ENCODE results near the gene STON2. TPM values are rescaled to one million over a fixed set of nuclear protein-coding genes. Genes with fewer than 3 reads are reported as not detected.

STON2 gene
- total RNA-seq, 2 donors from 2014 or later, result 12.7 to 23.8 TPM

DNA sequence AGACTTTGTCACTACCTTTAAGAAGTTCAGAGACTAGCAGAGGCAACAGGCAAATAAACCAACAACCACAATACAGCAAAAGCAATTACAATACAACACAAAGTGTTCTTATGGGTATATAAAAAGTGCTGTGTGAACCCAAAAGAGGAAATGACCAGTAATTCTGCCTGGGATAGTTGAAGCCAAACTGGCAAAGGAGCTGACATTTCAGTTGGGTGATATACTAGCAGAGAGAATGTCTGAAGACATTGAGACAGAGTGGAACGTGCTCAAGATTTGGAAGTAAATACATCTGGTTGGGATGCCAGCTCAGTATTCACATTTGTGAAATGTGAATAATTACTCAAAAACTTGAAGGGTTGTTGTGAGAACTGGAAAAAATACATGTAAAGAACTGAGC is 98.8 kb downstream of the STON2 start:
- no peak for DNase-seq (ENCODE audit: low spot score)
- Histone ChIP-seq H3K27ac (no peak overlapping the region), H3K9me3 (no peaks in the 10 kb centered on the region), H3K36me3 (no peaks in the 10 kb centered on the region), H3K4me3 (no peak overlapping the region), H3K4me1 (replicated peaks) (no peaks in the 10 kb centered on the region), H3K27me3 (replicated peaks; ENCODE audit: insufficient read depth) (no peaks in the 10 kb centered on the region)
- WGBS, result 7% methylated on average over 1 of the region's 1 CpG
- intact Hi-C loops (cut with DNase I), result no loop called here
- TF ChIP-seq, protein P1, sequence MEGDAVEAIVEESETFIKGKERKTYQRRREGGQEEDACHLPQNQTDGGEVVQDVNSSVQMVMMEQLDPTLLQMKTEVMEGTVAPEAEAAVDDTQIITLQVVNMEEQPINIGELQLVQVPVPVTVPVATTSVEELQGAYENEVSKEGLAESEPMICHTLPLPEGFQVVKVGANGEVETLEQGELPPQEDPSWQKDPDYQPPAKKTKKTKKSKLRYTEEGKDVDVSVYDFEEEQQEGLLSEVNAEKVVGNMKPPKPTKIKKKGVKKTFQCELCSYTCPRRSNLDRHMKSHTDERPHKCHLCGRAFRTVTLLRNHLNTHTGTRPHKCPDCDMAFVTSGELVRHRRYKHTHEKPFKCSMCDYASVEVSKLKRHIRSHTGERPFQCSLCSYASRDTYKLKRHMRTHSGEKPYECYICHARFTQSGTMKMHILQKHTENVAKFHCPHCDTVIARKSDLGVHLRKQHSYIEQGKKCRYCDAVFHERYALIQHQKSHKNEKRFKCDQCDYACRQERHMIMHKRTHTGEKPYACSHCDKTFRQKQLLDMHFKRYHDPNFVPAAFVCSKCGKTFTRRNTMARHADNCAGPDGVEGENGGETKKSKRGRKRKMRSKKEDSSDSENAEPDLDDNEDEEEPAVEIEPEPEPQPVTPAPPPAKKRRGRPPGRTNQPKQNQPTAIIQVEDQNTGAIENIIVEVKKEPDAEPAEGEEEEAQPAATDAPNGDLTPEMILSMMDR (IDR thresholded peaks at IDR 0.05), result no peak
- no peak for TF ChIP-seq POLR2A (IDR thresholded peaks at IDR 0.05)
- no peak for TF ChIP-seq POLR2AphosphoS5 (IDR thresholded peaks at IDR 0.05)

DNA sequence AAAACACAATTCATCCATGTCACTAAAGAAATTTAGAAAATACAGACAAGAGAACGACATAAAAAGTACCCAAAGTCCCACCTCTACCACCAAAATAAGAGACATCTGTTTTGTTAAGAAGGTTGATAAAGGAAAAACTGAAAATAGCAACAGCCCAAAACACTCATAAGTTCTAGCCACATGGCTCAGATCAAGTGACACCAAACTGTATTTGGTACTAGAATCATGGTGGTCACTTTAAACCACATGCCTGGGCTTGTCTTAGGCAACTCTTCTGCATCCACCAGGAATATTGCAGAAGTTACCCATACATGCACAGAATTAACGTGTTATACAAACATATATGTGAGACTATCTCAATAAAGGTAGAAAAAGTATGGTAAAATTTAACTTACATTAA is 101.2 kb downstream of the STON2 start:
- Histone ChIP-seq H3K9me3 (no peaks in the 10 kb centered on the region), H3K27ac (no peak overlapping the region), H3K27me3 (replicated peaks; ENCODE audit: insufficient read depth) (no peaks in the 10 kb centered on the region), H3K36me3 (no peaks in the 10 kb centered on the region), H3K4me1 (replicated peaks) (no peaks in the 10 kb centered on the region), H3K4me3 (no peak overlapping the region)
- intact Hi-C loops (cut with DNase I), result no loop called here
- no peak for DNase-seq (ENCODE audit: low spot score)
- 92% methylated on average over 2 of the region's 2 CpGs for WGBS
- TF ChIP-seq POLR2A (IDR thresholded peaks at IDR 0.05) (no peak), POLR2AphosphoS5 (IDR thresholded peaks at IDR 0.05) (no peak)
- TF ChIP-seq, protein P1 (IDR thresholded peaks at IDR 0.05), result no peak

DNA sequence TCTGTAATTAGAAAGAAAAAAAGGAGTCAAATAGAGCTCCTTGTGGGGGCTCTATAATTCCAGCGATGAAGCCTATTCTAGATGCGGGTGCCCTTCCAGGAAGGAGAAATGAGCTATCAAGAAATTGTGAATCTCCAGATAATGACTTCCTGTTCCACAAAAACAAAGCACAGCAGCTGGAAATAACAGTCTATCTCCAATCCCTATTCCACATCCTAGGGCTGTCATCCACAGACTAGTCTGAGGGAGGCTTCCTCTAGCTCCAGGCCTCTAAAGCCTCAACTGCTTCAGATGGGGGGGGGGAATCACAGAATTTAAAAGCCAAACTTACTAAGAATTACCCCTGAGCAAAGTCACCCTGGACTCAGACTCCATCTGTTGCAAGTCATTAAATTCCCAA is 102.0 kb downstream of the STON2 start:
- intact Hi-C loops (cut with DNase I), result no loop called here
- Histone ChIP-seq H3K4me3 (no peak overlapping the region), H3K27ac (no peak overlapping the region), H3K4me1 (replicated peaks) (no peaks in the 10 kb centered on the region), H3K9me3 (no peaks in the 10 kb centered on the region), H3K27me3 (replicated peaks; ENCODE audit: insufficient read depth) (no peaks in the 10 kb centered on the region), H3K36me3 (no peaks in the 10 kb centered on the region)
- 95% methylated on average over 2 of the region's 2 CpGs for WGBS
- no peak for TF ChIP-seq POLR2AphosphoS5 (IDR thresholded peaks at IDR 0.05)
- TF ChIP-seq, protein P1 (IDR thresholded peaks at IDR 0.05), result no peak
- no peak for TF ChIP-seq POLR2A (IDR thresholded peaks at IDR 0.05)
- no peak for DNase-seq (ENCODE audit: low spot score)

DNA sequence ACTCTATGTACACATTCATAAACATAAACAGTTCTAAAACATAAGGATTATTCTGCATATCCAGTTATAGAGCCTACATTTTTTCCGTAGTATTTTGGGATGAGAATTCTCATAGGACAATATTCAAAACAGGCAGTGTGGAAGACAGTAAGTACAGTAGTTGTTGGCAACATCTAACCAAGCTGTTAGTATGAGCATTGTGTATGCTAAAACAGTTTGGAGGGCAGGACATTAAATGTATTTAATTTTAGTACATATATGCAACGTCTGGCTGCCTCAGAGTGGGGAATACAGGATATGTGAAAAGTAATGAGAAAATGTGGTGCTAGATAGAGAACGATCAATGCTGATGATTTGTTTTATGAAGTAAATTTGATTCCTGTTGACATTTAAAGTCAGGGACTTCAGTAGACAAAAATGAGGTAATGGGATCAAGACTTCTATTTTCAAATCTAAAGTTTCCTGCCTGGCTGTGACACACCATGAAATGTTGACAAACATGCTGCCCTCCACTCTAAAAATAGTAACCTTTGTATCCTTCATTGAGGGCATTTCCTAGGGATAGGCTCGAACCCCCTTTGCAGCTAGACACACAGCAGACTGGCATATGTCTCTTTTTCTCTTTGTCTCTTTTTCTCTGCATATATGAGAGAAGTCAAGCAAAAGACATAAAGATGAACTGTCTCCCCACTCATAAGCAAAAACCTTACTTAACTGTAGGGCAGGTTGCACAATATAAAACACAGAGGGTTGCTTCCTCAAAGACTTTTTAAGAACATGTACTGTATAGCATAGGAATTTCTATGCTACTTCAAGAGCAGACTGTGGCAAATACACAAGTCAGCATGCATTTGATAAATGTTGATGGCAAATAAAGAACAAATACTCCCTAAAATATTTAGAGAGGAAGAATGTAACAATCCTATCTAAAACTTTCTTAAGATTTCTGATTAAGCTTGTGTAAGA is 103.9 kb downstream of the STON2 start:
- TF ChIP-seq, protein P1 (IDR thresholded peaks at IDR 0.05), result no peak
- TF ChIP-seq POLR2AphosphoS5 (IDR thresholded peaks at IDR 0.05), result no peak
- TF ChIP-seq POLR2A (IDR thresholded peaks at IDR 0.05), result no peak

DNA sequence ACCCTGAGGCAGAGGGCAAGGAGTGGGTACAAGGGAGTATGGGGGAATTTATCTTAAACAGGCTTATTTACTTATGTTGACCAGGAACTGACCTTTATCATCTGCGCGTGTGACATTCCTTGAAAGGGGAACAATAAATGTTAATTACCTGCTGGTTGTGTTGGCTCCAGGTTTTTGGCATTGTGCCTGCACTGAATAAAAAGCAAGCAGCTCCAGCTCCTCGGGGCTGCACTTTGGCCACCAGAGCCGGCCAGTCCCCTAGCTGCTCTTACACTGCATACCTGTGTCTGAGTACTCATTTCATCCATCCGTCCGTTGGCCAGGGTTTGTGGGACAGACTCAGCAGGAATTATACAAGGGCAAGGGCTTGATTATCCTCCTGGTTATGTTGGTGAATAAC is 110.6 kb downstream of the STON2 start:
- Histone ChIP-seq H3K4me3 (no peak overlapping the region), H3K27ac (no peak overlapping the region), H3K27me3 (replicated peaks; ENCODE audit: insufficient read depth) (no peaks in the 10 kb centered on the region), H3K9me3 (no peaks in the 10 kb centered on the region), H3K4me1 (replicated peaks) (no peaks in the 10 kb centered on the region), H3K36me3 (no peaks in the 10 kb centered on the region)
- WGBS, result 91% methylated on average over 6 of the region's 6 CpGs
- no peak for DNase-seq (ENCODE audit: low spot score)
- TF ChIP-seq POLR2A (IDR thresholded peaks at IDR 0.05) (no peak), POLR2AphosphoS5 (IDR thresholded peaks at IDR 0.05) (no peak)
- TF ChIP-seq, protein P1 (IDR thresholded peaks at IDR 0.05), result no peak
- intact Hi-C loops (cut with DNase I), result no loop called here

More for the DNA sequence above, 103.9 kb downstream of the STON2 start:
- H3K27me3 ChIP-seq (replicated peaks; ENCODE audit: insufficient read depth), result no peaks in the 10 kb centered on the region
- no peaks in the 10 kb centered on the region for H3K4me1 ChIP-seq (replicated peaks)
- no peaks in the 10 kb centered on the region for H3K9me3 ChIP-seq
- no peak for DNase-seq (ENCODE audit: low spot score)
- 86% methylated on average over 4 of the region's 4 CpGs for WGBS
- no peak overlapping the region for H3K27ac ChIP-seq
- intact Hi-C loops (cut with DNase I), result no loop called here
- H3K4me3 ChIP-seq, result no peak overlapping the region
- H3K36me3 ChIP-seq, result no peaks in the 10 kb centered on the region

All from prostate gland (tissue), 2 donors.